Fibroblast of pulmonary artery (primary cell): ENCODE measurements around the gene FAP.

Experiments
- DNase-seq: peaks from one replicate; pipeline ENCODE4 v3.0.0-alpha.2; 2010; ENCODE audit warnings: low read depth
- H3K4me3 ChIP-seq: replicated peaks from 2 replicates; pipeline ENCODE4 v1.5.1; 2011; ENCODE audit warnings: low read depth, mild to moderate bottlenecking, control low read depth, low read length, moderate library complexity
- TF ChIP-seq, protein P1 (sequence below): IDR thresholded peaks from 2 replicates; pipeline ENCODE4 v1.5.1; 2011; ENCODE audit warnings: mild to moderate bottlenecking, control low read depth, low read length, inconsistent platforms; ENCODE audit errors: missing control alignments

Gene FAP

DNA sequence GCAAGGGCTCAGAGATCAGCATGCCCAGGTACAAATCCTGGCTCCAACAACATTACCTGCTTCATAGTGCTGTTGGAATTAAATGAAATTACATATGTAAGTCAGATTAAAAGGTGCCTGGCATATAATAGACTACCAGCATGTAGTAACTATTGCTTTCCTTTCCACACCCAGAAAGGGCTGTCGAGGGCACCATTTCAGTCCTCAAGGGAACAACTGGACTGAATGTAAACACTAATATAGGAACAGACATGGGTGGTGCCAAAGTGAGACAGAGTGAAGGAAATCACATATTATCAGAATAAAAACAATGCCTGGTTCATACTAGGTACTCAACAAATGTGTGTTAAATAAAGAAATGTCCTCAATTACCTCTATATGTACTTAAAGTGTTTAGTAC, 43.3 kb downstream of the FAP start:
- no peak for DNase-seq
- H3K4me3 ChIP-seq = no peak overlapping the region
- TF ChIP-seq, protein P1, sequence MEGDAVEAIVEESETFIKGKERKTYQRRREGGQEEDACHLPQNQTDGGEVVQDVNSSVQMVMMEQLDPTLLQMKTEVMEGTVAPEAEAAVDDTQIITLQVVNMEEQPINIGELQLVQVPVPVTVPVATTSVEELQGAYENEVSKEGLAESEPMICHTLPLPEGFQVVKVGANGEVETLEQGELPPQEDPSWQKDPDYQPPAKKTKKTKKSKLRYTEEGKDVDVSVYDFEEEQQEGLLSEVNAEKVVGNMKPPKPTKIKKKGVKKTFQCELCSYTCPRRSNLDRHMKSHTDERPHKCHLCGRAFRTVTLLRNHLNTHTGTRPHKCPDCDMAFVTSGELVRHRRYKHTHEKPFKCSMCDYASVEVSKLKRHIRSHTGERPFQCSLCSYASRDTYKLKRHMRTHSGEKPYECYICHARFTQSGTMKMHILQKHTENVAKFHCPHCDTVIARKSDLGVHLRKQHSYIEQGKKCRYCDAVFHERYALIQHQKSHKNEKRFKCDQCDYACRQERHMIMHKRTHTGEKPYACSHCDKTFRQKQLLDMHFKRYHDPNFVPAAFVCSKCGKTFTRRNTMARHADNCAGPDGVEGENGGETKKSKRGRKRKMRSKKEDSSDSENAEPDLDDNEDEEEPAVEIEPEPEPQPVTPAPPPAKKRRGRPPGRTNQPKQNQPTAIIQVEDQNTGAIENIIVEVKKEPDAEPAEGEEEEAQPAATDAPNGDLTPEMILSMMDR = no peak

DNA sequence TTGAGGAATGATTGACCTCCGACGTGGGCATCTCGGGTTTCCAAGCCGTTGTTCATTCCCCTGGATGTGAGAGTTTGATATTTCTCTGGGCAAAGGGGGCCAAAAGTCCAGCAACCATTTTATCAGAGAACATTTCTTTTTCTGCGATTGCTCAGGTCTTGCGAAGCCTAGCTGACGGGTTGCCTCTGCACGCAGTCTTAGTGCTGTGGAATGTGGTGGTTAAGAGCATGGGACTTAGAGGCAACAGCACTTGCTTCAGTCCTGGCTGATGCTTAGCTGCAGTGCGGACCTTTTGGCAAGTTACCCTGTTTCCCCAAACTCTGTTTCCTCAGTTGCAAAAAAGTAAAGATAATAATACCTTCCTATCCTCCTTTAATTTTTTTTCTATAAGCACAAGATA, 45.0 kb downstream of the FAP start:
- no peak overlapping the region for H3K4me3 ChIP-seq
- TF ChIP-seq, protein P1 = no peak
- peak; percentile 25 for DNase-seq

DNA sequence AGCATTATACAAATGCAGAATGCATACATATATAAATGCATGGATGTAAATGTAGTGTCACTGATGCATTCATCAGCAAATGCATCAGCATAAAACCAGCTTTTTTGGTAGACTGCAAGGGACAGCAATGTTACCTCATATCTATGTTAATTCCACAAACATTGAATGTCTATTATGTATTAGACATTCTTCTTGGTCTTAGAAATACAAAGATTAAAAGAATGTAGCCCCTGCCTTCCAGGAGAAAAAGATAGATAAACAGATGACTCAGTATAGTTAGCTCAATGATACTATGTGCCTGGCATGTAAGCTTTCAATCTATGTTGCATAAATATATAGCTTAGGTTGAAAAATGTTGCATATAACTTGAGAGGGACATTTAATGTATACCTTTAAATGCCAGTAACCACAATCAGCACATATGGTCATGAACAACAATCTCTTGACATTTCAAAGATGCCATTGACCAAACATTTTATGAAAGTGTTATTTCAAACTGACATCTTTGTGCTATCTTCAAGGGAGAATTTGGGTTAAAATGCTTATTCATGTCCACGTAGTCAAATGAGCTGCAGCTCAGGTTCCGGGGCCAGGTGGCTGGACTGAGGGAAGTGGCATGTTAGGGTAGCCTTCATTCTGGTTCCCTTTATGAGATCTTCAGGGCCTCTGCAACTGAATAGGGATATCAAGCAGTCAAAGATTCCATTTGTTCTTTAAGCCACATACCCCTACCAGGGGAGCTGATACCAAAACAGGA, 46.0 kb downstream of the FAP start:
- TF ChIP-seq, protein P1 = no peak
- DNase-seq = peak; percentile 54
- H3K4me3 ChIP-seq = no peak overlapping the region

DNA sequence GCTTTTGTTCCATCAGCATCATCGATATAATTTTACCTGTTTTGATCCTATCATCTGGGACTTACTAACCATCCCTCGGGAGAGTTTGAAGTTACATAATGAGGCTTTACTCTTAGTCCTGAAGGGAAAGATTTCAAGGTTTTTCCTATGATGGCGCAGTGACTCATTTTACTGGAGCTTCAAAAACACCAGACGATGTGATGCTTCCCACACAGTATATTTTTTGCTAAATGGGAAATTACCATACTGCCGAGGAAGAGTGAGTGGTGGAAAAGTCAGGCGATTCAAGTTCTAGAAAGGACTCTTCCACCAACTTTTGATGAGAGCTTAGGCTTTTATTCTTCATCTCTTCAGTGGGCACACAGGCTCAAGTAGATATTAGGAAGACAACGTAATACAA, 46.6 kb downstream of the FAP start:
- TF ChIP-seq, protein P1 = no peak
- H3K4me3 ChIP-seq = no peak overlapping the region
- peak; percentile 53 for DNase-seq

DNA sequence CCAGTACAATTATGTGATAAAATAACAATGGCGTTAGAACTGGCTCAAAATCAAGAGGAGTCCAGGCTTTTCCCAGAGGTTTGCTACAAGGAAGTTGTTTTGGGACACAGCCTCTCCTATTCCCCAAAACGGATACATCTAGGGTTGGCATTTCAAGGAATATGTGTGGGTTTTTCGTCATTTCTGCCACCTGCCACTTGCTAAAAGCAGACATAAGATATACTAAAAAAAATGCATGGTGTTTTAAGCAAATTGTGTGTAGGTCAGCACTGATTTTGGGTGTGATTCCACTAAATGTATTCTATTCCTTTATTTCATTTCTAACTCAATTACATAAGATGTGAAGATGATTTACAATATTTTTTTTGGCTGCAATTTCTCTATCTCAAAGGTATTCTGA, 54.8 kb downstream of the FAP start:
- no peak overlapping the region for H3K4me3 ChIP-seq
- TF ChIP-seq, protein P1 = no peak
- DNase-seq = no peak

DNA sequence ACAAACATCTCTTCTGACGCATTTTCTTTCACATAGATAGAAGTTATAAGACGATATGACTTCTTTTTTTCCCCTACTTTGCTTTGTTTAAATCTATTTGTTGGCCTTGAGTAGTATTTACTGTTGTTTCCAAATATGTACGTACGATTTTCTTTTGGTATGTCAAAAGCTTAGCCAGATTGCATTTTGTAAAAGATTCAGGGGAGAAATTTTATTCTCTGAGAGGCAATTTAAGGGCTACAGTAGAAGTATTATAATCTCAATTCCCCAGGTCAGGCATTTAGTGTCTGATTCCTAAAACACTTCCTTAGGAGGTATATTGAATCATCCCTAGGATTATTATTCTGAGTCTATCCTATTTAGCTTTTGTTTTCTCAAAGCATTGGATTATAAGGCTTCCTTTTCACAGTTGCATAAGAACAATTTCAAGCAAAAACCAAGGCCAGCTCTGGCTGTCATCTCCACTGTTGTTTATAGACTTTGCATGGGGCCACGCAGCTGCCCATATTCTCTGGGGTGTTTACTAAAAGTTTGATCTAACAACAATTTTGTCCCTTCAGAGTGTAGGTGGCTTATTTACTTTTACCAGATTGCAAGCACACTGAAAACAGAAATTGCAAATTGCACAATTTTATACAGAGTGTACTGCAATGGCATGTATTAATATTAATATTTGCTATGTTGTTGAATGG, 57.6 kb downstream of the FAP start:
- TF ChIP-seq, protein P1 = no peak
- no peak overlapping the region for H3K4me3 ChIP-seq
- no peak for DNase-seq
